HG03175 (cell line): ENCODE results near the gene TRAPPC6A.
A peak's percentile ranks its signal among the peaks of the same experiment; 100 is the strongest.

Experiments
- ATAC-seq: cut with Tn5 transposase; IDR thresholded peaks from one replicate; pipeline ENCODE4 v1.9.1; 2021; ENCODE audit warnings: mild to moderate bottlenecking, moderate library complexity; ENCODE audit not compliant: unreplicated experiment

TRAPPC6A gene

GRCh38 chr19:45163751-45164460 lies 14.1 kb downstream of the TRAPPC6A start:
- ATAC-seq, result no peak

- no peak for ATAC-seq
These were observed 14.9 kb downstream of the TRAPPC6A start for GRCh38 chr19:45163156-45163555.

DNA sequence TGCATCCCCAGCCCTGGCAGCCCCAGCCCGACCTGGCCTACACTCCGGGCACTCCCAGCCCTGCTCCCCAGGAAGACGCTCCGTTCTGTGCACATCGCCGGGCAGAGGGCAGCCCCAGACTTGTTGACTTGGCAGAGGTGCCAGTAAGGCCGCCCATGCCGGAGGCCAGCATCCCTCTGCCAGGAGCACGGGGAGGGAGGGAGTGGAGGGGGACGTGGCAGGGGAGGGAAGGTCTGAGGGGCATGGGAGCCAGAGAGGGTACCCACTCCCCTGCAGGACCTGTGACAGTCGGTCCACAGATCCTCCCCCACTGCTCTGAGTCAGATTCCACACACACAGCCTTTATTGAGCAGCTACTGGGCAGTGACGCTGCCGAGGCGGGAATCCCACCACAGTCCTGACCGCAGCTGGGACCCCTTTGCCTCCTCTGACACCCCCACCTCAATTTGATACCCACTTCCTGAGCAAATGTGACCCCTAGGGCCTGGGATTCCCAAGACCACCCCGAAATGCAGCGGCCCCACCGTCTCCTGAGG lies 15.4 kb downstream of the TRAPPC6A start:
- no peak for ATAC-seq

DNA sequence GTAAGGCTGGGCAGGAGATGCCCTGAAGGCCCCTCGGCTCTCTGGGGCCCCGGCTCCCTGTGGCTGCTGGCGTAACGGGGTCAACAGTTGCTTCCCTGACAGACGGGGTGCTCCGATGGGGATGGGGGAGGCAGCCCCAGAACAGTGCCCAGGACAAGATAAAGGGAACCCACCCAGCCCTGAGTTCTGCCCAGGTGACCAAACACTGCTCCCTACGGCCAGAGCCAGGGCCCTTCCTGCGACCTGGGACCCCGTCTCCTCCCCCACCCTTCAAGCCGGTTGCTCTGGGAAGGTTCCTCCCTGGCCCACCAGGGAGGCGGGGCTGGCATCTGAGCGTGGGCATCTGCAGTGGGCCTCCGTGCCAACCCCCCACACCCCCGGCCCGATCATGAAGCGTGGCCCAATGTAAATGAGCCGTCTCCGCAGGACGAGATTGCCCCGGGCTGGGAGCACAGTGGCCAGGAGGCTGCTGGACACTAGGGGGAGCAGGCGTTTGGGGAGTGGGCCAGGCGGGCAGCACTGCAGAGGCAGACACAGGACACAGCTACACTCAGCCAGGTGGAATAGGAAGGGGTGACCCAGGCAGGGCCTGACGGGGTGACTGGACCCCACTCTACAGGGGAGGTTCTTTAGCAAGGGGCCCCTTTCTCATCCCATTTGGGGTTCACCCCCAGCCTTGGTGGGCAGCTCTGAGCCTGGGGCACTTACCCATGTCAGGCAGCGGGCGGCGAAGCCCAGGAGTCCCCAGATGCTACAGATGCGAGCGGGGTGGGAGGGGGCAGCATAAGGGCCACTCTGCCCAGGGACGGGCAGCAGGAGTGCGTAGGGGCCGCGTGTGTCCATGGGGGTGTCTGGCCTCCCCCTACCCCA lies 16.1 kb downstream of the TRAPPC6A start:
- ATAC-seq, result no peak

DNA sequence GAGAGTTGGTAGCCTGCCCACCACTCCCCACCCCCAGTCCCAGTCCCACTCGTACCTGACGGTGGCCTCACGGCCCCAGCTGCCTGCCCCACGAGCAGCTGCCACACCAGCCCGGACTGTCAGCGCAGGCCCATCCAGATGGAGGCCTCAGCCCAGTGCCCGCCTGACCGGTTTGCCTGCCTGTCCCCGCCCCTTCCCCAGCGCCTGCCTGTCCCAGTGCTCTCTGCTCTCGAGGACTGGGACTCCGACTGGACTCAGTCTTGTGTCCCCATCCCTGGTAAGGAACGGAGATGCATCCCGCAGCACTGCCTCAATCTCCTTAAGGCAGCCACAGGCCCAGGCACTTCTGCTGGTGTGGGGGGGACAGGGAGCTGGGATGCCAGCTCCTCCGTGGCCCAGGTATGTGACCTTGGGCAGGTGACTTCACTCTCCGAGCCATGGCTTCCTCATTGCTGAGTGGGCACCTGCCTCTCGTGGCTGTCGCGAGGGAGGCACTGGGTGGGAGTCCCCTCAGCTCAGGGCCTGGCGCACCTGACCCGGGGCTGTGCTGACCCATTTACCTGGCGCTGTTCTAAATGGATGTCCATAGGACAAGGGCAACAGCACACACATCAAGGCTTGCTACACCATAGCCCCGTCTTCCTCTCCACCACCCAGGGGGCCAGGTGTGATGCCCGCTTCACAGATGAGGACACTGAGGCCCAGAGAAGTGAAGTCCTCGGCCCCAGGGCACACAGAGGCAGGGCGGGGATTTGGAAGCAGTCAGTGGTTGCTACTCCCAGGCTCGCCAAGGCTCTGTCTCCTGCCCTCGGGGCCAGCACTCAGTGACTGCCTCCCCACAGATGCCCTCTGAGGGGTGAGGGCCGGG lies 16.9 kb downstream of the TRAPPC6A start, which contains the start of gene NKPD1:
NKPD1 (minus strand) TSS at position 113 of the 868 bp plus-strand sequence. CDS start 832 bp downstream, outside the sequence.
- ATAC-seq, result no peak

GRCh38 chr19:45159971-45160324 lies 18.1 kb downstream of the TRAPPC6A start:
- ATAC-seq, result no peak

DNA sequence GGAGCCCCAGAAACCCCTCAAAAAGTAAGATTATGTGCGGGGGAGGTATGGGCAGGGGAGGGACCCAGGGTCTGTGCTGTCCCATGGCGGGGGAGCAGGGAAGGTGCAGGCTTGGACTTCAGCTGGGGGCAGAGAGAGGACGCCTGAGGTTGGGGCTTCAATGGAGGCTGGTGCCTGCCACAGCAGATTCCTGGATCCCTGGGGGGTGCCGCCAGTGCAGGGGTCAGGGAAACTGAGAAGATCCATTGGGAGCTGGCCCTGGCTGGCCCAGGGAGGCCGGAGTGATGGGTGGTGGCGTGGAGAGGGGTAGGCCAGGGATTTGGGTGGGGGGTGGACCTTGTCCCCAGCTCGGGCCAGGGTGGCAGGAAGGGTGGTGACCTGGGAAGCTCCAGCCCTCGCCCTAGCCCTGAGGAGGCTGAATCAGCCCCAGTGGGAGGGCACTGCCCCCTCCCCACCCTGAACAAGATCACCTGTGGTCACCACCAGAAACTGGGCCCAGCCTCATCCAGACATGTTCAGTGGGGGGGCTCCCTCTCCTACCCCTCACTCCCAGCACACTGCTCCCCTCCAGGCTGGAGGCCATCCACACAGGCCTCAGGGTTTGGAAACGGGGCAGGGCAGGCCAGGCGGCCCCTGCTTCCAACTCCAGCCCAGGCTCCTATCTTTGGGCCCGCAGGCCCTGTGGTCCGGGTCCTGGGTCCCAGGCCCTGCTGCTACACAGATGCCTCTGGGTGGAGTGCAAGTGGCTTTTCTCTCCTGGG lies 18.6 kb downstream of the TRAPPC6A start:
- no peak for ATAC-seq

- no peak for ATAC-seq
These were observed 19.4 kb downstream of the TRAPPC6A start for GRCh38 chr19:45158503-45159209.

- no peak for ATAC-seq
These were observed 21.3 kb downstream of the TRAPPC6A start for GRCh38 chr19:45156751-45157150.

- no peak for ATAC-seq
These were observed 21.9 kb downstream of the TRAPPC6A start for GRCh38 chr19:45156011-45156630.

GRCh38 chr19:45154064-45154827 lies 23.8 kb downstream of the TRAPPC6A start:
- no peak for ATAC-seq

DNA sequence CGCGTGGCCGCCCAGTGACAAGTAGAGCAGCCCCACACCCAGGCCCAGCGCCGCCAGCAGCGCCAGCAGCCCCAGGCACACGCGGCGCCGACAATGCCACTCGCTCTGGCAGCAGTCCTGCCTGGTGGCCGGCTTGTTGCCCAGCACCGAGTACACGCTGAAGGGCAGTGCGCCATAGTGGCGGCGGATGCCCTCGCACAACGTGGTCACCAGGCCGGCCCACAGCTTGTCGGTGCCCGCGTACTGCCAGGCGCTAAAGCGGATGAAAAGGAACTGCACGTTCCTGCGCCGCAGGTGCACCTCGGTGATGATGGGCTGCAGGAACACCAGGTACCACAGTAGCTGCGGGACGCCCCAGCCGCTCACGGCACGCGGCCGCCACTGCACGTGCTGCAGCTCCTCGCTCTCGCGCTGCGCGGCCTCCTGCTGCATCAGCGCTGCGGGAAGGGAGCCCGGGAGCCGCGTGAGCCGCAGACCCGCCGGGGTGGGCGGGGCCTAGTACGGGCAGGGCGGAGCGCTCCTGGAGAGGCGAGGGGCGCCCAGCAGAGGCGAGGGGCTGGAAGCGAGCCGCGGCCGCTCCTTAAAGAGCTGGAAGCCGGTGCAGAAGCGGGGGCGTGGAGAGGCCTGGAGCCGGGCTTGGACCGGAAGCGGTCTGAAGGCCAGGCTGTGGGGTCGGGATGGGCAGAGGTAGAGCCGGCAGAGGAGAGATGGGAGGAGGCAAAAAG lies 24.5 kb downstream of the TRAPPC6A start:
- ATAC-seq, result no peak

GRCh38 chr19:45152504-45153338 lies 25.3 kb downstream of the TRAPPC6A start:
- peak; percentile 44 for ATAC-seq

DNA sequence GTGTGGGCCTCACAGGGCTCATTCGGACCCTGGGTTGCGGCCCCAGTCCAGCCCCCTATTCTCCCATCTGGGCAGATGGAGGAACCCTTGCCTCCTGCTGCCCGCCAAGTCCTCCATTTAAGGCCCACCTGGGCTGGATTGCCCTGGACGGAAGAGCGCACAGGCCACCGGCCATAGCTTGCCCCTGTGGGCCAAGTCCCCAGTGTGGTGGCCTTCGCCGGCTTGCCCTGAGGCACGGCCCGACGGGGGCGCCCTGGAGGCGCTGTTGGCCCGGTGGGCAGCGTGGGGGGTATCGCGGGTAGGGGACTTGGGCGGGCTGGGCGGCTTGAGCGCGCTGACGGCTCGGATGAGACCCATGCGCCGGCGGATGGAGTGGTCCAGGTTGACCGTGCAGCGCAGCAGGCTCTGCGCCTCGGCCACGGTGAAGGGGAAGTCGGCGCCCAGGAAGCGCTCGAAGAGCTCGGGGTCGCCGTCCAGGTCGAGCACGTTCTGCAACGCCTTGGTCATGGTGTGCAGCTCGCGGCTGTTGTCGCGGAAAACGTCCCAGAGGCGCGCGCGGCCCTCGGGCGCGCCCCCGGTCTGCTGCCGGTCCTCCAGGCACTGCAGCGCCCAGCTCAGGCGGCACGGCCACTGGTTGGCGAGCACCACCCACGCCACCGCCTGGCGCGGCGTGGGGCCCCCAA lies 26.1 kb downstream of the TRAPPC6A start:
- no peak for ATAC-seq

DNA sequence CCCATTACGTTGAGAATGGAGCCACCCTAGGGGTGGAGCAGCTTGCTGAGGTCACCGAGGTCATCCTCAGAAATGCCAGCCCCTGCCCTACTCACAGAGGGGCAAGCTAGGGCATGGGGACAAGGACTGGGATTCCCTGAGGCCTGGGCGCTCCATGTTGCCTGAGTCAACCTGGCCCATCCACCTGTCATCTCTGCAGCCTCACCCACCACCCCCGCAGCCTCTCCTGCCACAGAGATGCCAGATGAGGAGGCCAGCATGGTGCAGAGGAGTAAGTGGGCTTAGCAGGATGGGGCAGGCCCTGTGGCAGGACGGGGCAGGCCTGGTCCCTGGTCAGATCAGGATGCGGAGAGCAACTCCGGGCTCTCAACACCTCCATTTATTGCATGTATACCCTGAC lies 26.7 kb downstream of the TRAPPC6A start:
- no peak for ATAC-seq

- no peak for ATAC-seq
These were observed 27.2 kb downstream of the TRAPPC6A start for GRCh38 chr19:45150751-45151281.
